Panc1 (cell line): ENCODE results near the gene FBN1. TPM values are rescaled to one million over a fixed set of nuclear protein-coding genes. Genes with fewer than 3 reads are reported as not detected.

Experiments used
- ATAC-seq: fragments of 200-7000 bp; cut with Tn5 transposase; 2 replicates; pipeline ENCODE4 v1.9.1; 2020; ENCODE audit warnings: mild to moderate bottlenecking, moderate library complexity
- BruUV-seq: library from RNA; stranded (reverse); fragments of 400-500 nt; replicated peaks from 2 replicates; lab custom pipeline; 2021; lab: Mats Ljungman, UMichigan
- CTCF ChIA-PET: fragments of 300-600 bp; sonication (Branson Sonifier 250); formaldehyde crosslinking; loops from one replicate; lab custom pipeline; 2022; ENCODE audit warnings: antibody characterized with exemption; lab: Charles Lee
- POLR2A ChIA-PET: fragments of 300-600 bp; sonication (Branson Sonifier 250); formaldehyde crosslinking; loops from one replicate; lab custom pipeline; 2022; ENCODE audit warnings: antibody characterized with exemption; lab: Charles Lee
- DNase-seq: peaks from one replicate; pipeline ENCODE4 v3.0.0-alpha.2; 2010; ENCODE audit warnings: low read depth, low spot score
- H3K27ac ChIP-seq: 2 replicates; pipeline ENCODE4 v1.5.1; 2011; ENCODE audit warnings: mild to moderate bottlenecking, low read length, inconsistent platforms
- H3K27me3 ChIP-seq: fragments of 200-500 bp; sonication (Bioruptor generic); 2 replicates; pipeline ENCODE4 v1.6.0; 2014; ENCODE audit warnings: low read length, inconsistent platforms; ENCODE audit not compliant: control insufficient read depth, insufficient read depth
- H3K36me3 ChIP-seq: fragments of 200-500 bp; sonication (Bioruptor generic); 2 replicates; pipeline ENCODE4 v1.5.1; 2014; ENCODE audit warnings: inconsistent platforms, mild to moderate bottlenecking, low read length, moderate library complexity; ENCODE audit not compliant: control insufficient read depth, insufficient read depth
- H3K4me1 ChIP-seq: 2 replicates; pipeline ENCODE4 v1.5.1; 2011; ENCODE audit warnings: inconsistent platforms, mild to moderate bottlenecking, low read length, moderate library complexity; ENCODE audit not compliant: control insufficient read depth, insufficient read depth
- H3K4me3 ChIP-seq, 2 experiments: 2 replicates each; pipeline ENCODE4 v1.5.1; 2011 to 2012; ENCODE audit warnings: low read depth in 2 of 2, low read length in 2 of 2, mild to moderate bottlenecking in 2 of 2, inconsistent platforms in 1 of 2, moderate library complexity in 1 of 2
- H3K9me3 ChIP-seq: fragments of 200-500 bp; sonication (Bioruptor generic); 2 replicates; pipeline ENCODE4 v1.5.1; 2014; ENCODE audit warnings: low read depth, mild to moderate bottlenecking, inconsistent platforms, low read length, moderate library complexity; ENCODE audit not compliant: control insufficient read depth, insufficient read depth
- CTCF ChIP-seq: fragments of 450-650 bp; IDR thresholded peaks from 2 replicates; pipeline ENCODE4 v1.5.1; 2017; ENCODE audit warnings: mild to moderate bottlenecking
- POLR2AphosphoS5 ChIP-seq: IDR thresholded peaks from 2 replicates; pipeline ENCODE4 v1.6.1; 2012; ENCODE audit warnings: mild to moderate bottlenecking, low read depth, low read length, moderate library complexity
- REST ChIP-seq, 2 experiments: IDR thresholded peaks; 2 replicates each; pipeline ENCODE4 v1.6.1; 2011 to 2012; ENCODE audit warnings: low read depth in 2 of 2, control low read depth in 1 of 2, low read length in 1 of 2, mild to moderate bottlenecking in 1 of 2, moderate library complexity in 1 of 2; ENCODE audit not compliant: insufficient read depth in 1 of 2
- SIN3A ChIP-seq: IDR thresholded peaks from 2 replicates; pipeline ENCODE4 v1.6.1; 2012; ENCODE audit warnings: low read depth, mild to moderate bottlenecking, low read length, moderate library complexity, borderline replicate concordance; ENCODE audit not compliant: insufficient read depth
- TCF7L2 ChIP-seq: IDR thresholded peaks from 2 replicates; pipeline ENCODE4 v1.6.1; 2011; ENCODE audit warnings: mild to moderate bottlenecking, low read depth, low read length, inconsistent platforms
- in situ Hi-C: cut with HindIII; loops from 2 replicates; pipeline ENCODE4 v1.10.0; 2016; ENCODE audit warnings: low sequenced_read_pairs, low pct_unique_long_range_greater_than_20kb
- intact Hi-C: fragments of 100-400 bp; cut with micrococcal nuclease; formaldehyde crosslinking; loops from one replicate; pipeline ENCODE4 v1.10.0; 2022; ENCODE audit not compliant: unreplicated experiment
- total RNA-seq: library from RNA; stranded (reverse); gene quantifications from one replicate; pipeline ENCODE4 v1.2.1, GENCODE V29; 2021; ENCODE audit not compliant: unreplicated experiment

Gene FBN1
- total RNA-seq, 1 experiment from 2014 or later: 0.46 TPM

- CTCF ChIA-PET: no interaction called here
- POLR2A ChIA-PET: no interaction called here
- no TSS peak for BruUV-seq
- Histone ChIP-seq H3K27ac (no peak overlapping the region), H3K36me3 (no peaks in the 10 kb centered on the region), H3K27me3 (no peaks in the 10 kb centered on the region), H3K4me1 (no peaks in the 10 kb centered on the region), H3K9me3 (no peaks in the 10 kb centered on the region), H3K4me3 (no peak overlapping the region)
- ATAC-seq (no peak), DNase-seq (no peak)
- in situ Hi-C loops (no loop called here), intact Hi-C loops (no loop called here)
- no peak for TF ChIP-seq CTCF
- TF ChIP-seq SIN3A: no peak
- no peak for TF ChIP-seq TCF7L2
- TF ChIP-seq POLR2AphosphoS5: no peak
Measured at GRCh38 chr15:48407646-48408045, 237.9 kb downstream of the FBN1 start.

- in situ Hi-C loops (no loop called here), intact Hi-C loops (no loop called here)
- BruUV-seq: no TSS peak
- Histone ChIP-seq H3K36me3 (no peaks in the 10 kb centered on the region), H3K27ac (no peak overlapping the region), H3K4me1 (no peaks in the 10 kb centered on the region), H3K4me3 (no peak overlapping the region), H3K9me3 (no peaks in the 10 kb centered on the region), H3K27me3 (no peaks in the 10 kb centered on the region)
- ChIA-PET POLR2A (no interaction called here), CTCF (no interaction called here)
- peak; percentile 24 for TF ChIP-seq CTCF
- no peak for TF ChIP-seq TCF7L2
- ATAC-seq (no peak), DNase-seq (no peak)
Measured at GRCh38 chr15:48406911-48407310, 238.6 kb downstream of the FBN1 start.

GRCh38 chr15:48406266-48406891 is 239.1 kb downstream of the FBN1 start:
- no peak overlapping the region for H3K4me3 ChIP-seq
- DNase-seq (no peak), ATAC-seq (no peak)
- H3K27ac ChIP-seq: no peak overlapping the region
- in situ Hi-C loops: no loop called here
- no peaks in the 10 kb centered on the region for H3K27me3 ChIP-seq
- no peaks in the 10 kb centered on the region for H3K4me1 ChIP-seq
- TF ChIP-seq SIN3A (no peak), POLR2AphosphoS5 (no peak), TCF7L2 (no peak), CTCF (no peak), REST (IDR thresholded peaks at IDR 0.05; ENCODE audit: insufficient read depth in 1 of 2, low read depth in 2 of 2, low read length in 1 of 2) (no peak)
- no TSS peak for BruUV-seq
- CTCF ChIA-PET: no interaction called here
- no peaks in the 10 kb centered on the region for H3K36me3 ChIP-seq
- no peaks in the 10 kb centered on the region for H3K9me3 ChIP-seq
- POLR2A ChIA-PET: no interaction called here
- intact Hi-C loops: no loop called here
